Activated T-cell treated with anti-CD3 and anti-CD28 coated beads for 48 hours (primary cell): ENCODE data around the gene DHX30.

Experiments
- DNase-seq: peaks from one replicate; pipeline ENCODE4 v3.0.0-alpha.2; 2020; ENCODE audit warnings: low read depth

DHX30 gene

GRCh38 chr3:47854267-47854666 lies 51.3 kb downstream of the DHX30 start:
- no peak for DNase-seq

GRCh38 chr3:47854720-47855455 lies 52.0 kb downstream of the DHX30 start:
- DNase-seq: no peak

GRCh38 chr3:47855461-47856383 lies 52.8 kb downstream of the DHX30 start:
- no peak for DNase-seq

- no peak for DNase-seq
Measured at GRCh38 chr3:47856669-47857068, 53.7 kb downstream of the DHX30 start.

- no peak for DNase-seq
Measured at GRCh38 chr3:47857151-47857550, 54.2 kb downstream of the DHX30 start.

- no peak for DNase-seq
Measured at GRCh38 chr3:47859956-47860605, 57.1 kb downstream of the DHX30 start.

GRCh38 chr3:47863391-47864128 lies 60.6 kb downstream of the DHX30 start:
- DNase-seq: no peak

GRCh38 chr3:47865192-47865591 lies 62.3 kb downstream of the DHX30 start:
- no peak for DNase-seq

GRCh38 chr3:47867451-47868044 lies 64.6 kb downstream of the DHX30 start:
- no peak for DNase-seq

- DNase-seq: no peak
Measured at GRCh38 chr3:47868306-47868705, 65.4 kb downstream of the DHX30 start.

GRCh38 chr3:47870156-47870555 lies 67.2 kb downstream of the DHX30 start:
- no peak for DNase-seq

- no peak for DNase-seq
Measured at GRCh38 chr3:47870702-47871260, 67.8 kb downstream of the DHX30 start.

- DNase-seq: no peak
Measured at GRCh38 chr3:47871389-47871788, 68.5 kb downstream of the DHX30 start.

GRCh38 chr3:47872916-47873315 lies 70.0 kb downstream of the DHX30 start:
- DNase-seq: no peak

- no peak for DNase-seq
Measured at GRCh38 chr3:47874438-47874837, 71.5 kb downstream of the DHX30 start.

GRCh38 chr3:47874913-47875312 lies 72.0 kb downstream of the DHX30 start:
- no peak for DNase-seq

GRCh38 chr3:47877290-47877689 lies 74.4 kb downstream of the DHX30 start:
- DNase-seq: no peak

GRCh38 chr3:47877719-47878118 lies 74.8 kb downstream of the DHX30 start:
- no peak for DNase-seq

- DNase-seq: no peak
Measured at GRCh38 chr3:47882338-47882737, 79.4 kb downstream of the DHX30 start.

- DNase-seq: no peak
Measured at GRCh38 chr3:47884603-47885002, 81.7 kb downstream of the DHX30 start.

GRCh38 chr3:47885168-47885567 lies 82.2 kb downstream of the DHX30 start:
- no peak for DNase-seq
